ENCODE measurements around the gene DMD.

DNA sequence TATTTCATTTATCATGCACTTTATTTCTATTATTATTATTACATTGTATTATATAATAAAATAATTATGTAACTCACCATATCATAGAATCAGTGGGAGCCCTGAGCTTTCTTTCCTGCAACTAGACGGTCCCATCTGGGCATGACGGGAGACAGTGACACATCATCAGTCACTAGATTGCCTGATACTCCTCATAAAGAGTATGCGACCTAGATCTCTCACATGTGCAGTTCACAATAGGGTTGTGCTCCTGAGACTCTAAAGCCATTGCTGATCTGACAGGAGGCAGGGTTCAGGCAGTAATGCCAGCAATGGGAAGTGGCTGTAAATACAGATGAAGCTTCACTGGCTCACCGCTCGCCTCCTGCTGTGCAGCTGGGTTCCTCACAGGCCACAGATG lies 62.3 kb downstream of the DMD start:
- TF ChIP-seq, protein P1, sequence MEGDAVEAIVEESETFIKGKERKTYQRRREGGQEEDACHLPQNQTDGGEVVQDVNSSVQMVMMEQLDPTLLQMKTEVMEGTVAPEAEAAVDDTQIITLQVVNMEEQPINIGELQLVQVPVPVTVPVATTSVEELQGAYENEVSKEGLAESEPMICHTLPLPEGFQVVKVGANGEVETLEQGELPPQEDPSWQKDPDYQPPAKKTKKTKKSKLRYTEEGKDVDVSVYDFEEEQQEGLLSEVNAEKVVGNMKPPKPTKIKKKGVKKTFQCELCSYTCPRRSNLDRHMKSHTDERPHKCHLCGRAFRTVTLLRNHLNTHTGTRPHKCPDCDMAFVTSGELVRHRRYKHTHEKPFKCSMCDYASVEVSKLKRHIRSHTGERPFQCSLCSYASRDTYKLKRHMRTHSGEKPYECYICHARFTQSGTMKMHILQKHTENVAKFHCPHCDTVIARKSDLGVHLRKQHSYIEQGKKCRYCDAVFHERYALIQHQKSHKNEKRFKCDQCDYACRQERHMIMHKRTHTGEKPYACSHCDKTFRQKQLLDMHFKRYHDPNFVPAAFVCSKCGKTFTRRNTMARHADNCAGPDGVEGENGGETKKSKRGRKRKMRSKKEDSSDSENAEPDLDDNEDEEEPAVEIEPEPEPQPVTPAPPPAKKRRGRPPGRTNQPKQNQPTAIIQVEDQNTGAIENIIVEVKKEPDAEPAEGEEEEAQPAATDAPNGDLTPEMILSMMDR (conservative IDR thresholded peaks at IDR 0.05) = no peak
- no peak for TF ChIP-seq EZH2 (IDR thresholded peaks at IDR 0.05; ENCODE audit: low read depth)
